ENCODE results near the gene FRMPD2.
"Not testable (repeated sequence)": the region's sequence is repeated elsewhere in the genome, so short reads cannot be mapped to it uniquely, and the experiment has no call there.

FRMPD2 gene

GRCh38 chr10:48110277-48110676 lies 164.2 kb downstream of the FRMPD2 start:
- not testable (repeated sequence) for DNase-seq
